Esophagus squamous epithelium (tissue), 5 donors: ENCODE measurements around the gene PTPRO. TPM values are rescaled to one million over a fixed set of nuclear protein-coding genes. Genes with fewer than 3 reads are reported as not detected.

ENCODE experiments used
- DNase-seq: peaks from one replicate; lab custom pipeline; 2025; lab: John Stamatoyannopoulos, UW
- H3K27ac ChIP-seq, 4 donors: fragments of 200-600 bp; sonication (generic); one replicate each; pipeline ENCODE4 v1.5.1; 2016 to 2019; ENCODE audit warnings: mild to moderate bottlenecking in 1 of 4
- H3K27me3 ChIP-seq, 4 donors: fragments of 200-600 bp; sonication (generic); 1 replicate in 3 of 4; 2 replicates in 1 of 4; pipeline versions ENCODE4 v1.5.1 to v1.6.0; 2017 to 2021; ENCODE audit warnings: antibody characterized with exemption in 1 of 4
- H3K36me3 ChIP-seq, 3 donors: fragments of 200-600 bp; sonication (generic); one replicate each; pipeline ENCODE4 v1.5.1; 2016 to 2019
- H3K4me1 ChIP-seq, 3 donors: fragments of 200-600 bp; sonication (generic); one replicate each; pipeline ENCODE4 v1.5.1; 2017 to 2019
- H3K4me3 ChIP-seq, 4 donors: fragments of 200-600 bp; sonication (generic); 1 replicate in 3 of 4; 2 replicates in 1 of 4; pipeline ENCODE4 v1.5.1; 2016 to 2019; ENCODE audit warnings: mild to moderate bottlenecking in 2 of 4, moderate library complexity in 1 of 4
- H3K9me3 ChIP-seq, 3 donors: fragments of 200-600 bp; sonication (generic); one replicate each; pipeline ENCODE4 v1.5.1; 2016 to 2019
- CTCF ChIP-seq, 6 experiments: fragments of 450-650 bp in 4 of 6; fragments of 200-600 bp in 2 of 6; sonication (generic) in 2 of 6; IDR thresholded peaks; one replicate each; pipeline ENCODE4 v1.5.1; 2016 to 2019; ENCODE audit warnings: antibody characterized with exemption in 6 of 6, mild to moderate bottlenecking in 4 of 6, moderate library complexity in 4 of 6
- POLR2A ChIP-seq, 4 donors: fragments of 450-650 bp; IDR thresholded peaks; one replicate each; pipeline ENCODE4 v1.6.1; 2017; ENCODE audit warnings: antibody characterized with exemption in 4 of 4, mild to moderate bottlenecking in 4 of 4, moderate library complexity in 3 of 4
- WGBS, 2 donors: methylation state at CpG; one replicate each; pipeline ENCODE4 v1.1.5; 2018; 5-methylcytosine and 5-hydroxymethylcytosine counted together
- intact Hi-C: fragments of 100-400 bp; cut with DNase I; formaldehyde crosslinking; loops from one replicate; pipeline ENCODE4 v1.15.0; 2022
- total RNA-seq, 4 donors: library from RNA; depleted of rRNA; stranded (reverse); fragments of >200 nt; gene quantifications; one replicate each; pipeline ENCODE4 v1.1.0, GENCODE V29; 2016
- donor health status: DM: yes; HTN: yes; CAD: no.

Gene PTPRO
- total RNA-seq, 4 donors from 2014 or later: 0.13 to 1.4 (median 0.76) TPM; not detected in 1

GRCh38 chr12:15540005-15540404 is 217.7 kb downstream of the PTPRO start:
- no peaks in the 10 kb centered on the region for H3K4me1 ChIP-seq
- WGBS, 2 donors: 55 to 74% methylated on average over 2 of the region's 2 CpGs
- H3K4me3 ChIP-seq: no peak overlapping the region
- H3K27ac ChIP-seq: no peak overlapping the region
- no peaks in the 10 kb centered on the region for H3K9me3 ChIP-seq
- no peaks in the 10 kb centered on the region for H3K36me3 ChIP-seq
- TF ChIP-seq CTCF (IDR thresholded peaks at IDR 0.05) (no peak), POLR2A (IDR thresholded peaks at IDR 0.05) (no peak)
- H3K27me3 ChIP-seq: no peaks in the 10 kb centered on the region
- no peak for DNase-seq
- intact Hi-C loops: no loop called here

GRCh38 chr12:15540469-15540872 is 218.2 kb downstream of the PTPRO start:
- WGBS, 2 donors: 54 to 59% methylated on average over 1 of the region's 1 CpG
- no peaks in the 10 kb centered on the region for H3K9me3 ChIP-seq
- no peaks in the 10 kb centered on the region for H3K27me3 ChIP-seq

GRCh38 chr12:15541996-15542631 is 219.8 kb downstream of the PTPRO start:
- Histone ChIP-seq H3K4me3 (no peak overlapping the region), H3K9me3 (no peaks in the 10 kb centered on the region), H3K36me3 (no peaks in the 10 kb centered on the region), H3K4me1 (no peaks in the 10 kb centered on the region), H3K27ac (no peak overlapping the region), H3K27me3 (no peaks in the 10 kb centered on the region)
- WGBS, 2 donors: 86 to 91% methylated on average over 3 of the region's 3 CpGs
- intact Hi-C loops: no loop called here
- TF ChIP-seq POLR2A (IDR thresholded peaks at IDR 0.05): no peak
- TF ChIP-seq CTCF (IDR thresholded peaks at IDR 0.05): no peak
- DNase-seq: no peak

More at GRCh38 chr12:15540469-15540872, 218.2 kb downstream of the PTPRO start:
- H3K27ac ChIP-seq: no peak overlapping the region
- intact Hi-C loops: no loop called here
- H3K4me1 ChIP-seq: no peaks in the 10 kb centered on the region
- no peak overlapping the region for H3K4me3 ChIP-seq
- no peaks in the 10 kb centered on the region for H3K36me3 ChIP-seq
- no peak for DNase-seq
- TF ChIP-seq CTCF (IDR thresholded peaks at IDR 0.05): no peak
- no peak for TF ChIP-seq POLR2A (IDR thresholded peaks at IDR 0.05)

GRCh38 chr12:15543347-15543746 is 221.0 kb downstream of the PTPRO start:
- no peaks in the 10 kb centered on the region for H3K36me3 ChIP-seq
- H3K27me3 ChIP-seq: no peaks in the 10 kb centered on the region
- intact Hi-C loops: no loop called here
- TF ChIP-seq POLR2A (IDR thresholded peaks at IDR 0.05) (no peak), CTCF (IDR thresholded peaks at IDR 0.05) (no peak)
- WGBS, 2 donors: 66 to 68% methylated on average over 3 of the region's 3 CpGs
- DNase-seq: no peak
- H3K4me3 ChIP-seq: no peak overlapping the region
- no peaks in the 10 kb centered on the region for H3K4me1 ChIP-seq
- H3K9me3 ChIP-seq: no peaks in the 10 kb centered on the region
- no peak overlapping the region for H3K27ac ChIP-seq

GRCh38 chr12:15544589-15544988 is 222.3 kb downstream of the PTPRO start:
- H3K4me3 ChIP-seq: no peak overlapping the region
- H3K27ac ChIP-seq: no peak overlapping the region
- intact Hi-C loops: no loop called here
- TF ChIP-seq CTCF (IDR thresholded peaks at IDR 0.05): no peak
- no peak for TF ChIP-seq POLR2A (IDR thresholded peaks at IDR 0.05)
- no peaks in the 10 kb centered on the region for H3K36me3 ChIP-seq
- H3K27me3 ChIP-seq: no peaks in the 10 kb centered on the region
- H3K9me3 ChIP-seq: no peaks in the 10 kb centered on the region
- DNase-seq: no peak
- H3K4me1 ChIP-seq: no peaks in the 10 kb centered on the region
